Lower leg skin (tissue), 4 donors: ENCODE measurements around the gene UNC5A. TPM values are rescaled to one million over a fixed set of nuclear protein-coding genes. Genes with fewer than 3 reads are reported as not detected.

ENCODE experiments used
- DNase-seq, 2 donors: peaks; one replicate each; pipeline ENCODE4 v3.0.0-alpha.2; 2019; ENCODE audit warnings: low spot score in 2 of 2
- H3K4me3 ChIP-seq: fragments of 200-600 bp; sonication (generic); 2 replicates; pipeline ENCODE4 v1.5.1; 2017; ENCODE audit warnings: mild to moderate bottlenecking, low read depth; ENCODE audit not compliant: poor library complexity, severe bottlenecking
- POLR2A ChIP-seq, 2 donors: fragments of 450-650 bp; IDR thresholded peaks; one replicate each; pipeline ENCODE4 v1.6.1; 2016 to 2017; ENCODE audit warnings: antibody characterized with exemption in 2 of 2, mild to moderate bottlenecking in 1 of 2, moderate library complexity in 1 of 2
- WGBS, 2 donors: methylation state at CpG; one replicate each; pipeline ENCODE4 v1.1.5; 2018; 5-methylcytosine and 5-hydroxymethylcytosine counted together
- intact Hi-C: fragments of 100-400 bp; cut with DNase I; formaldehyde crosslinking; loops from one replicate; pipeline ENCODE4 v1.15.0; 2023; ENCODE audit warnings: low total_unique reads
- total RNA-seq, 4 donors: library from RNA; depleted of rRNA; stranded (reverse); fragments of >200 nt; gene quantifications; one replicate each; pipeline ENCODE4 v1.1.0, GENCODE V29; 2016
- TF ChIP-seq, protein P1 (sequence below), 3 donors: fragments of 450-650 bp; IDR thresholded peaks; one replicate each; pipeline ENCODE4 v1.5.1; 2016; ENCODE audit warnings: antibody characterized with exemption in 3 of 3, mild to moderate bottlenecking in 3 of 3, moderate library complexity in 2 of 3

Gene UNC5A
- total RNA-seq, 4 donors from 2014 or later, result 0.13 to 0.25 (median 0.23) TPM; not detected in 1

DNA sequence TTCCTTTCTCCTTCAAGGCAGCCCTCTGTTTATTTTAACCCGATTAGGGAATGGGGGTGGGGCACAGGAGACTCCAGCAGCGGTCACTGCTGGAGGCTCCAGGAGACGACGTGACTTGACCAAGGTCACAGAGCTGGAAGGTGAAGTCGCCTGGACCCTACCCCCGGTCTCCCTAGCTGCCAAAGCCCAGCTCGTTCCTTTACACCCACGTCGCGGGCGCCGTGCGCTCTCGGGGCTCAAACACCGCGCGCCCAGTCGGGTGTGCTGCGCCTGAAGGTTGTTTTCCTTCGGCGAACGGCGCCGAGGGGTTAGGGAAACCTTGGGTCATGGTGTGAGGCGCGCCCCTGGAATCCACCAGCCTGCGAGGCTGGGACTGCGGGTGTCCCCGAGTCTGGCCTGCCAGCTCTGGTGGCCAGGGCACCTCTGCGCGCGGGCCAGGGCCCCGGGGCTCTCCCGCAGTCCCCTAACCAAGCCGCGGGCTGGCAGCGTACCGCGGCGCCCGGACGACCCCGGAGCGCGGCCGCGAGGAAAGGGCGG lies 747 bp upstream of the UNC5A start:
- no peak overlapping the region for H3K4me3 ChIP-seq
- DNase-seq, result no peak
- 1 to 2% methylated on average over 24 to 28 of the region's 48 CpGs for WGBS, 2 donors
- intact Hi-C loops, result no loop called here
- TF ChIP-seq, protein P1, sequence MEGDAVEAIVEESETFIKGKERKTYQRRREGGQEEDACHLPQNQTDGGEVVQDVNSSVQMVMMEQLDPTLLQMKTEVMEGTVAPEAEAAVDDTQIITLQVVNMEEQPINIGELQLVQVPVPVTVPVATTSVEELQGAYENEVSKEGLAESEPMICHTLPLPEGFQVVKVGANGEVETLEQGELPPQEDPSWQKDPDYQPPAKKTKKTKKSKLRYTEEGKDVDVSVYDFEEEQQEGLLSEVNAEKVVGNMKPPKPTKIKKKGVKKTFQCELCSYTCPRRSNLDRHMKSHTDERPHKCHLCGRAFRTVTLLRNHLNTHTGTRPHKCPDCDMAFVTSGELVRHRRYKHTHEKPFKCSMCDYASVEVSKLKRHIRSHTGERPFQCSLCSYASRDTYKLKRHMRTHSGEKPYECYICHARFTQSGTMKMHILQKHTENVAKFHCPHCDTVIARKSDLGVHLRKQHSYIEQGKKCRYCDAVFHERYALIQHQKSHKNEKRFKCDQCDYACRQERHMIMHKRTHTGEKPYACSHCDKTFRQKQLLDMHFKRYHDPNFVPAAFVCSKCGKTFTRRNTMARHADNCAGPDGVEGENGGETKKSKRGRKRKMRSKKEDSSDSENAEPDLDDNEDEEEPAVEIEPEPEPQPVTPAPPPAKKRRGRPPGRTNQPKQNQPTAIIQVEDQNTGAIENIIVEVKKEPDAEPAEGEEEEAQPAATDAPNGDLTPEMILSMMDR (IDR thresholded peaks at IDR 0.05), result no peak
- TF ChIP-seq POLR2A (IDR thresholded peaks at IDR 0.05), result no peak

DNA sequence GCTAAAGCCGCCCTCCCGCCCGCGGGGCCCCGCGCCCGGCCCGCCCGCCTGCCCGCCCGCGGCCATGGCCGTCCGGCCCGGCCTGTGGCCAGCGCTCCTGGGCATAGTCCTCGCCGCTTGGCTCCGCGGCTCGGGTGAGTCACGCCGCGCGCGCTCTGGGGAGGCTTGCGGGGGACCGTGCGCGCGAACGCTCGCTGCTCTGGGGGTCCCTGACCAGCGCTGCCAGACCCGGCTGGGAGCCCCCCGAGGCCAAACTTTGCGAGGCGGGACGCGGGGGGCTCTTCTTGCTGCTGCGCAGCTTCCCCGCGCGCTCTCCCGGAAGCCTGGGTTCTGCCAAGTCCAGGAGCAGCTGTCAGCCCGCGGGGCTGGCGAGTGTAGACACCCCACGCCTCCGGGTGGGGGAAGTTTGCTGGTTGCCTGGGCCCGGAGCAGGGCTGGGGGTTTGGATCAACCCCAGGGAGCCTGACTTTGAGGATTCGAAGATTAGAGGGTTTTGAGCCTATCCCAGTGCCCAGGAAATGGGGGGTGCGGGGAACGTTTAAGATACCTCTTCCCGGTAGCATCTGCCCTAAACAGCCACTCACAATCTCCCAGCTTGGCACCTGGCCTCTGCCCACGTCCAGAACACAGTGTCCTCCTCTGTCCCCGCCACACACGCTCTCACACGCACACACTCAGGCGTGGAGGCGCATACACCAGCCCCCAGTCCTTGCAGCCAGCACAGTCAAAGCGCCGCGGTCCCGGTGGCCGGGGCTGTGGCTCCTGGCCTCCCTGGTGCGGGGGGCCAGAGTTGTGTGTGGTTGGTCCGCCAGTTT lies 535 bp downstream of the UNC5A start:
- no peak for DNase-seq
- intact Hi-C loops, result no loop called here

DNA sequence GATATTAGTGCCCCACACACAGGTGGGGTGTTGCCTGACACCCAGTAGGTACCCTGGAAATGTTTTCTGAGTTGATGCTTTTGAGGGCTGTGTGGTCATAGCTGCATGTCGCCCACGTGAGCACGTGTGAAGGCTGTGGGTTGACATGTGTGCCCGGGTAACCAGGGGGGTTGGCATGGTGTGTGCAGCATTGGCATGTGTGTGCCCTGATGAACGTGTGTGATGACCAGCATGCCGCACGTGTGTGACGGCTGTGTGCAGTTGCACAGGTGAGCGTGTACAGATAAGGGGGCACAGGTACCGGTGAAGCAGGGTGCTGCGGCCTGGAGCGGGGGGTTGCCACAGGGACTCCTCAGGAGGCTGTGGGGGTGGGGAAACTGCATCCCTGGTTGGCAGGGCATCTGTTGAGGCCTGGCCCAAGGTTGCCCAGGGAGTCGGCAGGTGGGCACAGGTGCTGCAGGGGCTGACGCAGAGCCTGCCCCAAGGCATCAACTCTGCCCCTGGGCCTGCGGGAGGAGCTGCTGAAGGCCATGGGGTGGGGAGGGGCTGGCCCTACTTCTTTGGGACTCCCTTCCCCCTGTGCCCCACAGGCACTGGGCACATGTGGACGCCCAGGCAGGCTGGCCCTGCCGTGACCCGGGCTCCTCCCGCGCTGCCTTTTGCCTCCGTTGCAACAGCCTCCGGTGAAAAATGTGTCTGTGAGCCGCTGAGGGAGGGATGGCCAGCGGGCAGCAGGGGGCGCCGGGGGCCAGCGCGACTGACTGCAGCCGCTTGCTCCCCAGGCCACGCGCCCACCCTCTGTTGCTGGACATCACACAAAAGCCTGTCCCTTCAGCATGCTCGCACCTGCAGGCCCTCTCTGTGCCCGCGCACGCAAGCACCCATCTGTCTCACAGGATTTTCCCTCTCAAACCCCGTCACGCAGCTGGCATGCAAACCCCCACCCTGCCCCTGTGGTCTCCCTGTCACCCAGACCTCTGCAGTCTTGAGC lies 2.2 kb downstream of the UNC5A start:
- intact Hi-C loops, result no loop called here
- no peak overlapping the region for H3K4me3 ChIP-seq
- TF ChIP-seq, protein P1 (IDR thresholded peaks at IDR 0.05), result no peak
- TF ChIP-seq POLR2A (IDR thresholded peaks at IDR 0.05), result no peak
- no peak for DNase-seq
- 39 to 45% methylated on average over 30 to 33 of the region's 37 CpGs for WGBS, 2 donors

More for the DNA sequence above, 535 bp downstream of the UNC5A start:
- H3K4me3 ChIP-seq, result no peak overlapping the region
- 6 to 9% methylated on average over 22 to 32 of the region's 68 CpGs for WGBS, 2 donors
- TF ChIP-seq, protein P1 (IDR thresholded peaks at IDR 0.05), result no peak
- TF ChIP-seq POLR2A (IDR thresholded peaks at IDR 0.05), result no peak

DNA sequence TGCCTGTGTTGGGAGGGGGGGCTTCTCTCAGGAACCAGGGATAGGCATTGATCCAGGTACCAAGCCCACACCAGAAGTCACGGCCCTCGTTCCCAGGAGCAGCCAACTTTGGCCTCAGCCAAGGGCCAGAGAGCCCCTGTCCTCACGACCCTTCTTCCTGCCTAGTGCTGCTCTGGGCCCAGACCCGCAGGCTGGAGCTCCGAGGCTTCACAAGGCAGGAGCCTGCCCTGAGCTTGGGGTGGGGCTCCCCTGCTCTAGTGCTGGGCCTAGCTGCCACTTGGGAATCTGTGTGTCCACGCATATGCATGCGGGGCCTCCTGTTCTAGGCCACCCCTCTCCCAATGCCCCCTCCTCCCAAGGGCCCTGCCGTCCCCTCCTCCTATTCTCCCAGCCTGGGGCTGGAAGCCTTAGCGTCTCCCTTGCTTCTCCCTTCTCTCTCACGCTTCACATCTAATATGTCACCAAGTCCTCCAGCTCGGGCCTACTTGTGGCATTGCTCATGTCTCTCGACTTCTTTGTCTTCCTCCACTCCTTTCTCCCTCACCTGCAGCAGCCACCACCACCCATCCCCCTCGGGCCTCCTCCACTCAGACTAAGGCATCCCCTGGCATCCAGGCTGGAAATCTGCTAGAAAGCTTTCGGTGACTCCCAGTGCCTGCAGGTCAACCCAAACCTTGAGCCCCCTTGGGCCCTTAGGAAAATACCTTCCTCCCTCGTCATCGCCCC lies 3.4 kb downstream of the UNC5A start:
- TF ChIP-seq, protein P1 (IDR thresholded peaks at IDR 0.05), result no peak
- no peak for TF ChIP-seq POLR2A (IDR thresholded peaks at IDR 0.05)
- intact Hi-C loops, result no loop called here

DNA sequence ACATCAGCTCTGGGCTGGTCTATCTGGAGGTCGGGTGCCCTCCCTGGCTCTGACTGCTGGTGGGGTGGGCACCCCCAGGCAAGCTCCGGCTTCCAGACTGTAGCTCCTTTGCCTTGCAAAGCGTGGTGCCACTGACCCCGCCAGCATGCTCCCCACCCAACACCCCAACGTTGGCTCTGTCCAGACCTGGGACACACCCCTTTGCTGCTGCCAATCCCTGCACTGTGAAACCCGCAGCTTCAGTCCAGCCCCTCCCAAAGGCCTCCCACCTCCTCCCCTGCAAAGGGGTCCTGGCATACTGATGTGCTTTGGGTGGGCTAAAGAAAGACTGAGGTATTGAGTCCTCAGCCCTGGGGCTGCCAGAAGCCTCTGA lies 3.9 kb downstream of the UNC5A start:
- WGBS, 2 donors, result 63 to 65% methylated on average over 6 of the region's 6 CpGs
- TF ChIP-seq POLR2A (IDR thresholded peaks at IDR 0.05), result no peak
- TF ChIP-seq, protein P1 (IDR thresholded peaks at IDR 0.05), result no peak
- intact Hi-C loops, result no loop called here
- no peak for DNase-seq
- H3K4me3 ChIP-seq, result no peak overlapping the region

More for the DNA sequence above, 3.4 kb downstream of the UNC5A start:
- H3K4me3 ChIP-seq, result no peak overlapping the region
- DNase-seq, result no peak
- 75 to 76% methylated on average over 16 of the region's 16 CpGs for WGBS, 2 donors
